Liver (tissue), 3 donors: ENCODE measurements around the gene MCF2L.

Experiments used
- RAD21 ChIP-seq, 2 donors: IDR thresholded peaks; 2 replicates each; pipeline ENCODE4 v1.6.1; 2016; ENCODE audit warnings: antibody characterized with exemption in 2 of 2, mild to moderate bottlenecking in 2 of 2
- TAF1 ChIP-seq: conservative IDR thresholded peaks from 2 replicates; pipeline ENCODE4 v1.6.1; 2016; ENCODE audit warnings: antibody characterized with exemption, mild to moderate bottlenecking
- YY1 ChIP-seq: IDR thresholded peaks from 2 replicates; pipeline ENCODE4 v1.6.1; 2016; ENCODE audit warnings: antibody characterized with exemption, mild to moderate bottlenecking
- TF ChIP-seq, protein P1 (sequence below): fragments of 150-350 bp; IDR thresholded peaks from 2 replicates; pipeline ENCODE4 v1.5.1; 2017; ENCODE audit warnings: improper control_type of control experiment, low read depth, low read length; ENCODE audit not compliant: missing input control
- donor health status: healthy.
- donor health status: healthy.

DNA sequence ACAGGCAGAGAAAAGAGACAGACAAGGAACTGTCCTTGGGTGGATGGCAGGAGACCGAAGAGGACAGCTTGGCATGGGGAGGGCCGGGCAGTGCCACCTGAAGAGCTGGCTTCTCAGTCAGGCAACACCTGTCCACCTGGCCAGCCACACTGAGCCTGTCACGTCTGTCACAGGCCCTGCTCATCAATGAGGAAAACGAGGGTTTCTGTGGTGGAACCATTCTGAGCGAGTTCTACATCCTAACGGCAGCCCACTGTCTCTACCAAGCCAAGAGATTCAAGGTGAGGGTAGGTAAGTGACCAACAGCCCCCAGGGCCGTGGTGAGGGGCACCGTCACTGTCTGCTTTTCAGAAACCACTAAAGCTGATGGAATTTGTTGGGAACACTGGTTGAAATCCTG, 178.2 kb downstream of the MCF2L start:
- no peak for TF ChIP-seq TAF1
- TF ChIP-seq YY1: no peak
- TF ChIP-seq, protein P1, sequence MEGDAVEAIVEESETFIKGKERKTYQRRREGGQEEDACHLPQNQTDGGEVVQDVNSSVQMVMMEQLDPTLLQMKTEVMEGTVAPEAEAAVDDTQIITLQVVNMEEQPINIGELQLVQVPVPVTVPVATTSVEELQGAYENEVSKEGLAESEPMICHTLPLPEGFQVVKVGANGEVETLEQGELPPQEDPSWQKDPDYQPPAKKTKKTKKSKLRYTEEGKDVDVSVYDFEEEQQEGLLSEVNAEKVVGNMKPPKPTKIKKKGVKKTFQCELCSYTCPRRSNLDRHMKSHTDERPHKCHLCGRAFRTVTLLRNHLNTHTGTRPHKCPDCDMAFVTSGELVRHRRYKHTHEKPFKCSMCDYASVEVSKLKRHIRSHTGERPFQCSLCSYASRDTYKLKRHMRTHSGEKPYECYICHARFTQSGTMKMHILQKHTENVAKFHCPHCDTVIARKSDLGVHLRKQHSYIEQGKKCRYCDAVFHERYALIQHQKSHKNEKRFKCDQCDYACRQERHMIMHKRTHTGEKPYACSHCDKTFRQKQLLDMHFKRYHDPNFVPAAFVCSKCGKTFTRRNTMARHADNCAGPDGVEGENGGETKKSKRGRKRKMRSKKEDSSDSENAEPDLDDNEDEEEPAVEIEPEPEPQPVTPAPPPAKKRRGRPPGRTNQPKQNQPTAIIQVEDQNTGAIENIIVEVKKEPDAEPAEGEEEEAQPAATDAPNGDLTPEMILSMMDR: no peak
- no peak for TF ChIP-seq RAD21 (IDR thresholded peaks at IDR 0.05)
